Esophagus squamous epithelium (tissue), 4 donors: ENCODE data around the gene NFKB1.

Source experiments
- CTCF ChIP-seq, 6 experiments: fragments of 450-650 bp in 4 of 6; fragments of 200-600 bp in 2 of 6; sonication (generic) in 2 of 6; IDR thresholded peaks; one replicate each; pipeline ENCODE4 v1.5.1; 2016 to 2019; ENCODE audit warnings: antibody characterized with exemption in 6 of 6, mild to moderate bottlenecking in 4 of 6, moderate library complexity in 4 of 6
- POLR2A ChIP-seq, 4 donors: fragments of 450-650 bp; IDR thresholded peaks; one replicate each; pipeline ENCODE4 v1.6.1; 2017; ENCODE audit warnings: antibody characterized with exemption in 4 of 4, mild to moderate bottlenecking in 4 of 4, moderate library complexity in 3 of 4

- TF ChIP-seq CTCF (IDR thresholded peaks at IDR 0.05) (no peak), POLR2A (IDR thresholded peaks at IDR 0.05) (no peak)
Measured at GRCh38 chr4:102552781-102553180, 51.6 kb downstream of the NFKB1 start.
